ENCODE measurements around the gene NDOR1.
"Not testable (repeated sequence)": the region's sequence is repeated elsewhere in the genome, so short reads cannot be mapped to it uniquely, and the experiment has no call there.

NDOR1 gene

GRCh38 chr9:137254624-137255447 is 49.3 kb downstream of the NDOR1 start, which contains the start of gene NELFB:
TSS of gene NELFB (plus strand) at chr9:137255327.
- Histone ChIP-seq H3K36me3 (ENCODE audit: control insufficient read depth, insufficient read depth, low read length) (peaks cover 23% of the 10 kb centered on the region), H3K27ac (ENCODE audit: low read depth, low read length) (peak within 1 kb of the TSS; percentile 85; the same call in 1 of the 2 replicates), H3K4me3 (ENCODE audit: low read depth, low read length) (peak within 1 kb of the TSS; percentile 100), H3K27me3 (ENCODE audit: control insufficient read depth, insufficient read depth, low read length) (no peaks in the 10 kb centered on the region), H3K9ac (ENCODE audit: low read length) (peak within 1 kb of the TSS; percentile 82), H3K9me3 (ENCODE audit: control insufficient read depth, insufficient read depth, low read depth, low read length) (no peaks in the 10 kb centered on the region), H3K4me1 (ENCODE audit: control insufficient read depth, insufficient read depth, low read length) (peaks cover 30% of the 10 kb centered on the region)

DNA sequence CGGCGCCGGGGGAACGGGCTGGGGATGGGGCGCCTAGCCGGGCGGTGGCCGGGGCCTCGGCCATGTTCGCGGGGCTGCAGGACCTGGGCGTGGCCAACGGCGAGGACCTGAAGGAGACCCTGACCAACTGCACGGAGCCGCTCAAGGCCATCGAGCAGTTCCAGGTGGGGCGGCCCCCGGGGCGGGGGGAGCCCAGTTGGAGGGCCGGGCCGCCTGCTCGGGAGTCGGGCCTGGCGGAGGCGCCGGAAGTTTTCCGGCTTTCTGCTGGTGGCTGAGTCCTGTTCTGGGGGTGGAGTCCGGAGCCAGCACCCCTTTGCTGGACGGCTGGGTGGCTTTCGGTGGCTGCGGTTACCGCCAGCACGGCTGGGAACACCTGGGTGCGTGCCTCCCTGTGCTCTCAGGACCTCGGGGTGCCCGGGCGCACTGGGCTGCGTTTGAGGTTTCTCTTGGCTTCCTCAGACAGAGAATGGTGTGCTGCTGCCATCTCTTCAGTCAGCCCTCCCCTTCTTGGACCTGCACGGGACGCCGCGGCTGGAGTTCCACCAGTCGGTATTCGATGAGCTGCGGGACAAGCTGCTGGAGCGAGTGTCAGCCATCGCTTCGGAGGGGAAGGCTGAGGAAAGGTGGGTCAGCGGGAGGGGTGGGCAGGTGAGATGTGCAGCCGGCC is 50.1 kb downstream of the NDOR1 start:
- Histone ChIP-seq H3K9me3 (ENCODE audit: control insufficient read depth, insufficient read depth, low read depth, low read length) (no peaks in the 10 kb centered on the region), H3K27ac (ENCODE audit: low read depth, low read length) (peak overlapping the region; percentile 85; the same call in 1 of the 2 replicates), H3K4me3 (ENCODE audit: low read depth, low read length) (peak overlapping the region; percentile 100), H3K27me3 (ENCODE audit: control insufficient read depth, insufficient read depth, low read length) (no peaks in the 10 kb centered on the region), H3K4me1 (ENCODE audit: control insufficient read depth, insufficient read depth, low read length) (peaks cover 25% of the 10 kb centered on the region), H3K9ac (ENCODE audit: low read length) (peak overlapping the region; percentile 82), H3K36me3 (ENCODE audit: control insufficient read depth, insufficient read depth, low read length) (peaks cover 23% of the 10 kb centered on the region)

- Histone ChIP-seq H3K4me3 (ENCODE audit: low read depth, low read length) (peak overlapping the region; percentile 100), H3K9me3 (ENCODE audit: control insufficient read depth, insufficient read depth, low read depth, low read length) (no peaks in the 10 kb centered on the region), H3K27me3 (ENCODE audit: control insufficient read depth, insufficient read depth, low read length) (no peaks in the 10 kb centered on the region), H3K36me3 (ENCODE audit: control insufficient read depth, insufficient read depth, low read length) (peaks cover 23% of the 10 kb centered on the region), H3K4me1 (ENCODE audit: control insufficient read depth, insufficient read depth, low read length) (peaks cover 19% of the 10 kb centered on the region), H3K27ac (ENCODE audit: low read depth, low read length) (no peak overlapping the region), H3K9ac (ENCODE audit: low read length) (peak overlapping the region; percentile 82)
Measured at GRCh38 chr9:137256362-137256761, 50.9 kb downstream of the NDOR1 start.

GRCh38 chr9:137256856-137257255 is 51.4 kb downstream of the NDOR1 start:
- no peaks in the 10 kb centered on the region for H3K9me3 ChIP-seq (ENCODE audit: control insufficient read depth, insufficient read depth, low read depth, low read length)
- peak overlapping the region; percentile 100; the same call in 1 of the 2 replicates for H3K4me3 ChIP-seq (ENCODE audit: low read depth, low read length)
- H3K4me1 ChIP-seq (ENCODE audit: control insufficient read depth, insufficient read depth, low read length), result peaks cover 18% of the 10 kb centered on the region
- no peak overlapping the region for H3K9ac ChIP-seq (ENCODE audit: low read length)
- H3K27ac ChIP-seq (ENCODE audit: low read depth, low read length), result no peak overlapping the region
- H3K36me3 ChIP-seq (ENCODE audit: control insufficient read depth, insufficient read depth, low read length), result peaks cover 23% of the 10 kb centered on the region
- H3K27me3 ChIP-seq (ENCODE audit: control insufficient read depth, insufficient read depth, low read length), result no peaks in the 10 kb centered on the region

DNA sequence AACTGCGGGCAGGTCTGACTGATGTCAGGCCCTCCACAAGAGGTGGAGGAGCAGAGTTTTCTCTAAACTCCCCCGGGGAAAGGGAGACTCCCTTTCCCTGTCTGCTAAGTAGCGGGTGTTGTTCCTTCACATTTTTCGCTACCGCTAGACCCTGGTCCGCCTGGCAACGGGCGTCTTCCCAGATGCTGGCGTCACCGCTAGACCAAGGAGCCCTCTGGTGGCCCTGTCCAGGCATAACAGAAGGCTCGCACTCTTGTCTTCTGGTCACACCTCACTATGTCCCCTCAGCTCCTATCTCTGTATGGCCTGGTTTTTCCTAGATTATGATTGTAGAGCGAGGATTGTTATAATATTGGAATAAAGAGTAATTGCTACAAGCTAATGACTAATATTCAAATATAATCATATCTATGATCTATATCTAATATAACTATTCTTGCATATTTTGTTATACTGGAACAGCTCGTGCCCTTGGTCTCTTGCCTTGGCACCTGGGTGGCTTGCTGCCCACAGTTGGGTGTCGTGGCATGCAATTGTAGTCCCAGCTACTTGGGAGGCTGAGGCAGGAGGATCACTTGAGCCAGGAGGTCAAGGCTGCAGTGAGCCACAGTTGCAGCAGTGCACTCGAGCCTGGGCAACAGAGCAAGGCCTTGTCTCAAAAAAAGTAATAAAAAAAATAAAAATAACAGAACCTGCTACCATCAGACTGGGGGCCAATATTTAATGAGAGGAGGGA is 56.8 kb downstream of the NDOR1 start:
- H3K9ac ChIP-seq (ENCODE audit: low read length); H3K4me3 ChIP-seq (ENCODE audit: low read depth, low read length); H3K27ac ChIP-seq (ENCODE audit: low read depth, low read length); H3K4me1 ChIP-seq (ENCODE audit: control insufficient read depth, insufficient read depth, low read length); H3K9me3 ChIP-seq (ENCODE audit: control insufficient read depth, insufficient read depth, low read depth, low read length); H3K27me3 ChIP-seq (ENCODE audit: control insufficient read depth, insufficient read depth, low read length): not testable (repeated sequence)
- H3K36me3 ChIP-seq (ENCODE audit: control insufficient read depth, insufficient read depth, low read length), result peaks cover 53% of the 10 kb centered on the region

GRCh38 chr9:137262909-137263285 is 57.4 kb downstream of the NDOR1 start:
- H3K36me3 ChIP-seq (ENCODE audit: control insufficient read depth, insufficient read depth, low read length), result peaks cover 58% of the 10 kb centered on the region
- no peak overlapping the region for H3K9ac ChIP-seq (ENCODE audit: low read length)
- no peak overlapping the region for H3K27ac ChIP-seq (ENCODE audit: low read depth, low read length)
- H3K27me3 ChIP-seq (ENCODE audit: control insufficient read depth, insufficient read depth, low read length), result no peaks in the 10 kb centered on the region
- H3K4me3 ChIP-seq (ENCODE audit: low read depth, low read length), result no peak overlapping the region
- H3K9me3 ChIP-seq (ENCODE audit: control insufficient read depth, insufficient read depth, low read depth, low read length), result no peaks in the 10 kb centered on the region
- no peaks in the 10 kb centered on the region for H3K4me1 ChIP-seq (ENCODE audit: control insufficient read depth, insufficient read depth, low read length)

- no peak overlapping the region for H3K27ac ChIP-seq (ENCODE audit: low read depth, low read length)
- H3K9me3 ChIP-seq (ENCODE audit: control insufficient read depth, insufficient read depth, low read depth, low read length), result no peaks in the 10 kb centered on the region
- H3K4me3 ChIP-seq (ENCODE audit: low read depth, low read length), result no peak overlapping the region
- no peak overlapping the region for H3K9ac ChIP-seq (ENCODE audit: low read length)
- H3K36me3 ChIP-seq (ENCODE audit: control insufficient read depth, insufficient read depth, low read length), result peaks cover 59% of the 10 kb centered on the region
- no peaks in the 10 kb centered on the region for H3K4me1 ChIP-seq (ENCODE audit: control insufficient read depth, insufficient read depth, low read length)
- H3K27me3 ChIP-seq (ENCODE audit: control insufficient read depth, insufficient read depth, low read length), result no peaks in the 10 kb centered on the region
Measured at GRCh38 chr9:137263506-137263905, 58.0 kb downstream of the NDOR1 start.

GRCh38 chr9:137264067-137264466 is 58.6 kb downstream of the NDOR1 start:
- Histone ChIP-seq H3K4me3 (ENCODE audit: low read depth, low read length) (no peak overlapping the region), H3K9ac (ENCODE audit: low read length) (no peak overlapping the region), H3K4me1 (ENCODE audit: control insufficient read depth, insufficient read depth, low read length) (no peaks in the 10 kb centered on the region), H3K9me3 (ENCODE audit: control insufficient read depth, insufficient read depth, low read depth, low read length) (no peaks in the 10 kb centered on the region), H3K27ac (ENCODE audit: low read depth, low read length) (no peak overlapping the region), H3K27me3 (ENCODE audit: control insufficient read depth, insufficient read depth, low read length) (no peaks in the 10 kb centered on the region), H3K36me3 (ENCODE audit: control insufficient read depth, insufficient read depth, low read length) (peaks cover 59% of the 10 kb centered on the region)

DNA sequence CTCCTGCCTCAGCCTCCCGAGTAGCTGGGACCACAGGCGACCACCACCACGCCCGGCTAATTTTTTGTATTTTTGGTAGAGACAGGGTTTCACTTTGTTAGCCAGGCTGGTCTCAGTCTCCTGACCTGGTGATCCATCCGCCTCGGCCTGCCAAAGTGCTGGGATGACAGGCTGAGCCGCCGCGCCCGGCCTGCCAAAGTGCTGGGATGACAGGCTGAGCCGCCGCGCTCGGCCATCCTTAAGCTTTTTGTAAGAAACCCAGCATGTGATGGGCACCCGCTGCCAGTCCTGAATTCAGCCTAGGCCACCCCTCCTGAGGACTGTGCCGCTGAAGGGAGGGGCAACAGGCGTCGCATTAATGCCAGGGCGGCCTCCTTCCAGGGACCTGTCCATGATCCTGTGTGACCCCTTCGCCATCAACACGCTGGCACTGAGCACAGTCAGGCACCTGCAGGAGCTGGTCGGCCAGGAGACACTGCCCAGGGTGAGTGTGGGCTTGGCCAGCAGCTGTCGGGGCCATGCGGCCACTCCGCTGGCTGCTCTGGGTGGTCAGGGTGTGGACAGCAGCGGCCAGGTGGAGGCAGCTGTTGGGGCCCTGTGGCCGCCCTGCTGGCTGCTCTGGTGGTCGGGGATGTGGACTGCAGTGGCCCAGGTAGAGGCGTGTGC is 60.1 kb downstream of the NDOR1 start:
- Histone ChIP-seq H3K9me3 (ENCODE audit: control insufficient read depth, insufficient read depth, low read depth, low read length) (no peaks in the 10 kb centered on the region), H3K4me1 (ENCODE audit: control insufficient read depth, insufficient read depth, low read length) (no peaks in the 10 kb centered on the region), H3K27ac (ENCODE audit: low read depth, low read length) (no peak overlapping the region), H3K36me3 (ENCODE audit: control insufficient read depth, insufficient read depth, low read length) (peaks cover 66% of the 10 kb centered on the region), H3K27me3 (ENCODE audit: control insufficient read depth, insufficient read depth, low read length) (no peaks in the 10 kb centered on the region), H3K4me3 (ENCODE audit: low read depth, low read length) (no peak overlapping the region), H3K9ac (ENCODE audit: low read length) (no peak overlapping the region)

- H3K9me3 ChIP-seq (ENCODE audit: control insufficient read depth, insufficient read depth, low read depth, low read length), result no peaks in the 10 kb centered on the region
- H3K4me3 ChIP-seq (ENCODE audit: low read depth, low read length), result no peak overlapping the region
- no peaks in the 10 kb centered on the region for H3K4me1 ChIP-seq (ENCODE audit: control insufficient read depth, insufficient read depth, low read length)
- no peak overlapping the region for H3K27ac ChIP-seq (ENCODE audit: low read depth, low read length)
- peaks cover 69% of the 10 kb centered on the region for H3K36me3 ChIP-seq (ENCODE audit: control insufficient read depth, insufficient read depth, low read length)
- no peaks in the 10 kb centered on the region for H3K27me3 ChIP-seq (ENCODE audit: control insufficient read depth, insufficient read depth, low read length)
- H3K9ac ChIP-seq (ENCODE audit: low read length), result no peak overlapping the region
Measured at GRCh38 chr9:137266162-137266527, 60.6 kb downstream of the NDOR1 start.
